ENCODE data around the gene CCDC18.

- TF ChIP-seq, protein P1, sequence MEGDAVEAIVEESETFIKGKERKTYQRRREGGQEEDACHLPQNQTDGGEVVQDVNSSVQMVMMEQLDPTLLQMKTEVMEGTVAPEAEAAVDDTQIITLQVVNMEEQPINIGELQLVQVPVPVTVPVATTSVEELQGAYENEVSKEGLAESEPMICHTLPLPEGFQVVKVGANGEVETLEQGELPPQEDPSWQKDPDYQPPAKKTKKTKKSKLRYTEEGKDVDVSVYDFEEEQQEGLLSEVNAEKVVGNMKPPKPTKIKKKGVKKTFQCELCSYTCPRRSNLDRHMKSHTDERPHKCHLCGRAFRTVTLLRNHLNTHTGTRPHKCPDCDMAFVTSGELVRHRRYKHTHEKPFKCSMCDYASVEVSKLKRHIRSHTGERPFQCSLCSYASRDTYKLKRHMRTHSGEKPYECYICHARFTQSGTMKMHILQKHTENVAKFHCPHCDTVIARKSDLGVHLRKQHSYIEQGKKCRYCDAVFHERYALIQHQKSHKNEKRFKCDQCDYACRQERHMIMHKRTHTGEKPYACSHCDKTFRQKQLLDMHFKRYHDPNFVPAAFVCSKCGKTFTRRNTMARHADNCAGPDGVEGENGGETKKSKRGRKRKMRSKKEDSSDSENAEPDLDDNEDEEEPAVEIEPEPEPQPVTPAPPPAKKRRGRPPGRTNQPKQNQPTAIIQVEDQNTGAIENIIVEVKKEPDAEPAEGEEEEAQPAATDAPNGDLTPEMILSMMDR (IDR thresholded peaks at IDR 0.05; ENCODE audit: low read depth, low read length): no peak
- no peak for TF ChIP-seq EZH2phosphoT487 (IDR thresholded peaks at IDR 0.05; ENCODE audit: low read depth)
Measured at GRCh38 chr1:93262645-93263044, 82.1 kb downstream of the CCDC18 start.
